GM19468 (cell line): ENCODE results near the gene PTAFR.

ENCODE experiments used
- ATAC-seq: cut with Tn5 transposase; IDR thresholded peaks from one replicate; pipeline ENCODE4 v1.9.1; 2021; ENCODE audit warnings: mild to moderate bottlenecking, moderate library complexity, moderate number of reproducible peaks; ENCODE audit not compliant: unreplicated experiment; ENCODE audit errors: extremely low read depth

PTAFR gene

GRCh38 chr1:28126783-28127490 lies 49.6 kb downstream of the PTAFR start:
- no peak for ATAC-seq

GRCh38 chr1:28126212-28126611 lies 50.3 kb downstream of the PTAFR start:
- ATAC-seq, result no peak

DNA sequence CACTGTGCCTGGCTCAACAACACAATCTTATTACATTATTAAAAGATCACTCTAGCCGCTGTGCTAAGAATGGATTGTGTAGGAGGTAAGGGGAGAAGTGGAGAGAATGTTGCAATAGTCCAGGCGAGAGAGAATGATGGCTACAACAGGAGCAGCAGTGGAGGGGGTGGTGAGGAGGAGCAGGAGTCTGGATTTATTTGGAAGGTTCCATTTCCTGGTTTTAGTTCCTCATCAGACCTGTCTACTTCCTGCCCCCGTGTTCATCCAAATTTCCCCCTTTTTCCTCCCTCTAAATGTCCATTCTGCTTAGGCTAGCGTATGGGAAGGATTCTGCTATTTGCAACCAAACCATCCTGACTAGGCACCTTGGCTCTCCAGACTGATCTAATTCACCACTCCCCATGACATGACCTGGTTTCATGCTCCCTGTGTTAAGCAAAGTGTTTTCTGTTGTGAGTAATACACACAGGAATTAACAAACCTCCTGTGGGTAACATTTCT lies 53.0 kb downstream of the PTAFR start:
- no peak for ATAC-seq

- ATAC-seq, result no peak
Observed at GRCh38 chr1:28122183-28122582, 54.3 kb downstream of the PTAFR start.

GRCh38 chr1:28119556-28119955 lies 56.9 kb downstream of the PTAFR start:
- no peak for ATAC-seq

DNA sequence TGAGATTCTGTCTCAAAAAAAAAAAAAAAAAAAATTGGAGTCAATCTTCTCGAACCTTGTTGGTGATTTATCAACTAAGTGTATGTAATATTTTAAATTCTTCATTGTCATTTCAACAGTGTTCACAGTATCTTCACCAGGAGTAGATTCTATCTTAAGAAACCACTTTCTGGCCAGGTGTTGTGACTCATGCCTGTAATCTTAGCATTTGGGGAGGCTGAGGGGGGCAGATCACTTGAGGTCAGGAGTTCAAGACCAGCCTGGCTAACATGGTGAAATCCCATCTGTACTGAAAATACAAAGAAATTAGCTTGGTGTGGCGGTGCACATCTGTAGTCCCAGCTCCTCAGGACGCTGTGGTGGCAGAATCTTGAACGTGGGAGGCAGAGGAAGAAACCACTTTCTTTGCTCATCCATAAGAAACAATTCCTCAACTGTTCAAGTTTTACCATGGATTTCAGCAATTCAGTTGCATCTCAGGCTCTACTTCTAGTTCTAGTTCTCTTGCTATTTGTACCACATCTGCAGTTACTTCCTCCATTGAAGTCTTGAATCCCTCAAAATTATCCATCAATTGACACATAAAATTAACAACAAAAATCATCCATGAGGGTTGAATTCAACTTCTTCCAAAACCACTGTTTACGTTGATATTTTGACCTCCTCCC lies 57.7 kb downstream of the PTAFR start:
- ATAC-seq, result no peak

- no peak for ATAC-seq
Observed at GRCh38 chr1:28115267-28115666, 61.2 kb downstream of the PTAFR start.

DNA sequence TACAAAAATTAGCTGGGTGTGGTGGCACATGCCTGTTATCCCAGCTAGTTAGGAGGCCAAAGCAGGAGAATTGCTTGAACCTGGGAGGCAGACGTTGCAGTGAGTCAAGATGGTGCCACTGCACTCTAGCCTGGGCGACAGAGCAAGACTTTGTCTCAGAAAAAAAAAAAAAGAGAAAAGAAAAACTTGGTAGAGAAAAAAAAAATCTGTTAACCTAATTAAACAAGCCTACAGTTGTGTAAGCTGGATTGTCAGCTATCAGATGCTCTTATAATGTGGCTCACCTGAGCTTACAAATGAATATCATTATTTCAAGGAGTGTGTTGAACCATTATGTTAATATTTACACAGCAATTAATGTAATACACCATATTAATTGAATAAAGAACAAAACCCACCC lies 61.6 kb downstream of the PTAFR start:
- ATAC-seq, result no peak

DNA sequence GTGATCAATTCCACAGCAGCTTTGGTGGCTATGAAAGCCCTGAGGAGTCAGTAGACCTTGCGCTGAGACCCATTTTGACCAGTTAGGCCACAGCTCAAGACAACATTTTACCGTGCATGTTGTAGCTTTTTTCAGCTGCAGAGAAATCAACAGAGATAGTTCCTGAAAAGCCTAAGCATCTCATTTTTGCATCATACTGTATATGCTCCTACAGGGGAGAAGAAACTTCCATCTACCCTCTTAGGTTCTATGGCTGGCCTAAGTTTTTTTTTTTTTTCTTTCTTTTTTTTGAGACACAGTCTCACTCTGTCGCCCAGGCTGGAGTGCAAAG lies 63.3 kb downstream of the PTAFR start:
- ATAC-seq, result no peak

GRCh38 chr1:28112388-28113241 lies 63.9 kb downstream of the PTAFR start:
- no peak for ATAC-seq

GRCh38 chr1:28111157-28111556 lies 65.3 kb downstream of the PTAFR start:
- ATAC-seq, result no peak

DNA sequence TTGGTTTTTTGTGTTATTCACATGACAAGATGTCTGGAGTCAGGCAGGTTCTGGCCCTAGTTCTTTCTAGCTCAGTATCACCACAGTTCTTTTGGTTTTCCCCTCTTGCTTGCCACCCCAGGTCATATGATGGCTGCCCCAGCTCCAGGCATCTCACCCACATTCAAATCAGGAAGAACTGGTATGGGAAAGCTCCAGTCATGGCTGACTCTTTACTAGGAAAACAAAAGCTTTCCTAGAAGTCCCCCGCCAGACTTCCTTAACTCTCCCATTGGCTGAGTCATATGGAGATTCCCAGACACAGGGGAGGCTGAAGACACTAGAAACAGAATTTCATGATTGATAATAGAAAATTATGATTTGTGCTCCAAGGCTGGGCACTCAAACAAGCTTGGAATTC lies 65.9 kb downstream of the PTAFR start:
- ATAC-seq, result no peak

DNA sequence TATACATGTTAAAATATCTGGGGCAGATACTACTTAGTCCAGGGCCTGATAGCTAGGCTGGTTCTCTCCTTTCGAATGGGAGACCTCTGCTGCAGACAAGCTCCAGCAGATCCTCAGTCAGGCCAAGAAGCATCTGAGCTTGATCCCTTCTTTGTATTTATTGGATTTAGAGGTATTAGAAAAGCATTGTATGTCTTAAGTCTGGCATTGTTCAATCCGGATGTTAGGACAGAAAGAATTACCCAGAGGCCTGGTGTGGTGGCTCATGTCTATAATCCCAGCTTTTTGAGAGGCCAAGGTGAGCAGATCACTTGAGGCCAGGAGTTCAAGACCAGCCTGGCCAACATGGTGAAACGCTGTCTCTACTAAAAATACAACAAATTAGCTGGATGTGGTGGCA lies 66.9 kb downstream of the PTAFR start:
- no peak for ATAC-seq

GRCh38 chr1:28108001-28108400 lies 68.5 kb downstream of the PTAFR start:
- ATAC-seq, result no peak

DNA sequence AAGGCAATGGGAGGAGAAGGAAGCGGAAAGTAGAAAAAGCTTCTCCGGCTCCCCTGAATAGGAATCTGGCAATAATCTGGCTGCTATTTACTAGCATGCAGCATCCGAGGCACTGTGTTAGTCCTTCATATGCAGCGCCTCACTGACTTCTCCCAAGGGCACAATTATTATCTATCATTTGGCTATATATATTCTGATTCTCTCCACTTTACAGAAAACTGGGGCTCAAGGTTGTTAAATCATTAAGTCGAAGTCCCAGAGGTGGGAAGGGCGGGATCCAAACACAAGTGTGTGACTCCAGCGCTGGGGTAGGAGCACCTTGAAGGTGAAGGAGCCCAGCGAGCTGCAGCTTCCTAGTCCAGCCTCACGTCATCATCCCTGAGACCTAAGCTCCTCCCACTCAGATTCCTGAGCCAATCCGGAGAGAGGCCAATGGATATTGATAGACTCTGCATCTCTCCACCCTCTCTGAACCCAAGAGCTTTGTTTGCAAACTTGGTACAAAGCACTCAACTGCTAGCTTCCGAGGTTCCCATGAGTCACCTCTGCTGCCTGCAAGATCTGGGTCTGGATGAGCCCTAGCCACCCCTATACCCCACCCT lies 71.5 kb downstream of the PTAFR start:
- no peak for ATAC-seq

DNA sequence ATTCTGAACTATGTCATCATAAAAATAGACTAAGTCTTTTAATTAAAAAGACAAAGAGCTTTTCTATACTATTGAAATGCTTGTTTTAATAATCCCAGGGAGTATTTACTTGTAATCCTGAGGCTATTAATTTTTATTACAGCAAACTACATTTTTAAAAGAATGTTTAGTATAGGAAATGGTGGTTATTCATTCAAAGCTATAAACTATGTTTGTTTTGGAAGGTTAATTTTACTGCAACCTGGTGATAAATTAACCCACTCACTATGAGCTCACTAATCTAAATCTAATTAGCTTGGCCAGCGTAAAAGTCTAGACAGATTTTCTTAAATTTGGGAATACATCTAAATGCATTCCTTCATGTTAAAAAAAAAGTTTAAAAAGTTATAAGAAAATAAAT lies 74.3 kb downstream of the PTAFR start:
- ATAC-seq, result no peak

- ATAC-seq, result no peak
Observed at GRCh38 chr1:28099050-28099769, 77.3 kb downstream of the PTAFR start.
